Embryonic facial prominence (tissue), 1 donor: ENCODE measurements around the gene MLLT3.
A peak's percentile ranks its signal among the peaks of the same experiment; 100 is the strongest.

Source experiments
- DNase-seq: peaks from one replicate; pipeline ENCODE4 v3.0.0-alpha.2; 2016; ENCODE audit errors: extremely low spot score

Gene MLLT3

DNA sequence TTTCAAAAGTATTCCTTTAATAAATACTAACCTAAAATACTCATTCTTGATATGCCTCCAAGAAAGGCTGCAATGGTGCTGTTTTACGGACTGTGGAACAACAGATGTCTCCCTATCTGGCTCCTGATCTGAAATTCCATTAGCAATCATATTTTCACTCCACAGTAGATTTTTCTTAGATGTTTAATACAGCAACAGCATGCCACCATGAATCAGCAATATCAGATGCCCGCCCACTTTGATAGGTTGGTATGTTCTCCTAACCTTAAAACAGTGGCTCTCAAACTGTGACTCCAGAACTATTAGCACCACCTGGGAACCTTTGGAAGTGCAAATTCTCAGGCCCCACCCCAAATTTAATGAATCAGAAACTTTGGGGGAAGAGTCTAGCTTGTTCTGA, 110.2 kb downstream of the MLLT3 start:
- DNase-seq, result no peak

DNA sequence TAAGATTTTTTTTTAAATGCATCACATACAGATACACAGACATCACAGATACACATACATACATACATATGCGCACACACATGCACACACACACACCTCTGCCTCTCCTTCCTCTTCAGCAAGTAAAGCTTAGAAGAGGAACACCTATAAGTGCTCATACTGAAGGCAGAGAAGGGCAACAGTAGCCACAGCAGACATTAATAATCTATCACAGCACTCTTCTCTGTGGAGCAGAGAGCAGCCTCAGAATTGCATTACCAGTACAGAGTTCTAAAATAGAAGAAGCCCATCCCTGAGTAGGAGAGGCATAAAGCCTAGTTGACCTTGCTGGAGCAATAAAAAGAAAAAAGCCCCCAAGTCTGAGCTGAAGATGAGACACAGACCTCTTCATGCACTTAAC, 110.6 kb downstream of the MLLT3 start:
- no peak for DNase-seq

DNA sequence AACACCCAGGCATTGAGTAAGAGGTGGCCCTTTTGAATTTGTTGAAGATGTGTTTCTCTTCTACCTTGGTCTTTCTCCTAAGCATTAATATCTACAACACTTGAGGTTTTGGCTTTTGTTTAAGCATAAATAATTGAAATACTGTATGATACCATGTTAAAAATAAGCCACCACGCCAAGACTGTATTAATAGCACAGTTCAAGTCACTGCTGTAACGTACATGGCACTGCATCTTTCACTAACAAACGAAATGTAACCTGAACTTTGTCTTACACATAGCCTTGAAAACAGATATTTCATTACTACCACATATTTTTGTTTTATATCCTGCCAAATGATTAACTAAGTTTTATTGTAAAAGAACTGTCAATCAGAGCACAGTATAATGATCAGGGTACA, 112.8 kb downstream of the MLLT3 start:
- no peak for DNase-seq

GRCh38 chr9:20508242-20508641, 114.1 kb downstream of the MLLT3 start:
- DNase-seq, result no peak

DNA sequence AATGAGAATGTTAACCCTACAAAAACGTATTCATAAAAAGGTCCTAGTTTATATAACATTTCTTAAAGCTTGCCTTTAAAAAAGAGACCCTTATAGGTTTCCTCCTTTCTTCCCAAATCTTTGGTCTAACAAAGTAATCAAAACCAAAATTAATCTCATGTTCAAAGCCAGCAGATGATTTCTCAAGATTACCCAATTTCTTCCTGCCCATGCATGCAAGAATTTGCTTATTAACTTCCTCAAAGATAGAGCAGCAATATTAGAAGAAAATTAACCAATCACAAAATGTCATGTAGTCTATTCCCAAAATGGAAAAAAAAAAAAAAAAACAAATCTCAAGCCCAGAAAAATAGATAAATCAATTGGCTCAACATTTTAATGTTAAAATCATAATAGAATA, 114.9 kb downstream of the MLLT3 start:
- DNase-seq, result no peak

DNA sequence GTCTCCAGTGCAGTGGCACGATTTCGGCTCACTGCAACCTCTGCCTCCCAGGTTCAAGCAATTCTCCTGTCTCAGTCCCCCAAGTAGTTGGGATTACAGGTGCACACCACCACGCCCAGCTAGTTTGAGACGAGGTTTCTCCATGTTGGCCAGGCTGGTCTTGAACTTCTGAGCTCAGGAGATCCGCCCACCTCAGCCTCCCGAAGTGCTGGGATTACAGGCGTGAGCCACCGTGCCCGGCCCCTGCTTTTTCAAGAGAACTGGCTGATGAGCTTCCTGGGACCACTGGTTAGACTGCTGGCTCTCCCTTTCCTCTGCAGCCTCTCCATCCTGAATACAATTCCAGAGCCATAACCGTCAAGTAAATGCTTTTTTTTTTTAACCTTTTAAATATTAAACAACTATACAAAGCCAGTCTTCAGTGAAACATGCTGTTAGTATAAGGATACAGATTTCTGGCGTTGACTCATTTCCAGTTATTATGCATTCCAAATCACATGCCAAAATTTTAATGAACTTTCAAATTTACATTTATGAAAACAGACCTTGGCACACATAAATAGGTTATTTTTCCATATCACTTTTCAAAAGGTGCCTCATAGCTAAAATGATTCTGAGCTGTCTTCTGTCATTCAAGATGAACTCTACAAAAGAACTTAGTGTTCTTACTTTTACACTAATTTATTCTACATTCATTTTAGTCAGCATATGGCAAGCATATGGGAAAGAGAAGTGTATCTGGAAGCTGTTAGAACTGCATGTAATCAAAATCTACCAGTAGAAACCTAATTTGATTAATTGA, 116.0 kb downstream of the MLLT3 start:
- DNase-seq, result peak; percentile 61

DNA sequence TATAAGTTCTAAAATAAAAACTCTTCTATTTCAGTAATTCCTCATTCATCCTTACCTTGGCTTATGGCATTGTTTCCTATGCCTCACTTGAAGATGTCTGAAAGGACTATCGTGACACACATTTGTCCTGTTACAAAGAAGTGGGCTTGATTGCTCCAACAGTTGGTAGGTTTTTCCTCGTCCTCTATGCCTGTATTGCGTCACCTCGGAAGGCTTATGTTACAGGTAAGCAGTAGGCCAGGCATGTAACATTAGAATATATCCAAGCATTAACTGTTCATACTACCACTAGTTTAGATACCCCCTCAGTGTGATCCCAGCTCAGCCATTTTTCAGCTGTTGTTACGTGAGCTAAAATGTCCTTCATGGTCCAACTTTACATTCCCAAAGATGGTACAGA, 116.7 kb downstream of the MLLT3 start:
- no peak for DNase-seq

- DNase-seq, result no peak
Observed at GRCh38 chr9:20504930-20505329, 117.4 kb downstream of the MLLT3 start.

GRCh38 chr9:20500101-20500500, 122.2 kb downstream of the MLLT3 start:
- no peak for DNase-seq

DNA sequence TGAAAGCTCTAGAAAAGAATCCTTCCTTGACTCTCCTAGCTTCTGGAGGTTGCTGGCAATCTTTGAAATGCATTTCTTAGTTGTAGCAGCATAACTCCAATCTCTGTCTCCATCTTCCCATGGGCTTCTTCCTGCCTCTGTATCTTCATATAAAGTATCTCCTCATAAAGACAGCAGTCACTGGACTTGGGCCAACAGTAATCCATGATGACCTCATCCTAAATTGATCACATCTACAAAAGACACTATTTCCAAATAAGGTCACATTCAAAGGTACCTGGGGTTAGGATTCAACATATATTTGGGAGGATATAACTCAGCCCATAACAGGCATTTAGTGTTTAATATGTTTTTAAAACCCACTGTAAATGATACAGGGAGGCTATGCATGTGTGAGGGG, 123.3 kb downstream of the MLLT3 start:
- no peak for DNase-seq

DNA sequence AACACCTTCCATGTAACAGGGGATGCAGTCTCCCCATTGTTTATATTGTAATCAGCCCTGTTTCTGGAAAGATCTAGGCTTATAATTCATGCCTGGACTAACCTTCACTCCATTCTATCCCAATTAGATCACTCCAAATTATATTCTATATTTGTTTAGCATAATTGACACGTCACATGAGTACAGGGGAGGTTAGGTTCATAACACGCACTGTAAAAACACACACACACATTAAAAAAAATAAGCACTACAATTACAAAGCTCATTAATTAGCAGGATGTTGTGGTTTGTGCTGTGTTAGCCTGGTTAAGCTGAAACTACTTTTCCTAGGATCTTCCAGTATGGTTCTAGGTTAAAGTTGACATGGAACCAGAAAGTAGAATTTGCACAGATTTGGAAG, 126.0 kb downstream of the MLLT3 start:
- no peak for DNase-seq

DNA sequence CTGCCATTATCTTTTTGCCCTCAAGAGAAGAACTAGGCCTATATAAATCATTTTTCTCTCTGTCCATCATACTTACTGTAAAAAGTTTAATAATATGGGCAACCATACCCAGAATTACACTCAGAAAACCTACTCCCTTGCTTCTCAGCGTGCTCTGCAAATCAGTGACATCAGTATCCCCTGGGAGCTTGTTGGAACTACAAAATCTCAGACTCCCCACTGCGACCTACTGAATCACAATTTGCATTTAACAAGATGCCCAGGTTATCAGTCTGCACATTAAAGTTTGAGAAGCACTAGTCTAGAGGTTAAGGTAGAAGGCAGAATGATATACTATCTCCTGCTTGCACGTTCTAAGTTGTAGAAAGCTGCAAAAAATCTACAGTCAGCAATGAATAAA, 127.2 kb downstream of the MLLT3 start:
- no peak for DNase-seq

GRCh38 chr9:20494035-20494434, 128.3 kb downstream of the MLLT3 start:
- no peak for DNase-seq

- no peak for DNase-seq
Observed at GRCh38 chr9:20492772-20493171, 129.5 kb downstream of the MLLT3 start.

DNA sequence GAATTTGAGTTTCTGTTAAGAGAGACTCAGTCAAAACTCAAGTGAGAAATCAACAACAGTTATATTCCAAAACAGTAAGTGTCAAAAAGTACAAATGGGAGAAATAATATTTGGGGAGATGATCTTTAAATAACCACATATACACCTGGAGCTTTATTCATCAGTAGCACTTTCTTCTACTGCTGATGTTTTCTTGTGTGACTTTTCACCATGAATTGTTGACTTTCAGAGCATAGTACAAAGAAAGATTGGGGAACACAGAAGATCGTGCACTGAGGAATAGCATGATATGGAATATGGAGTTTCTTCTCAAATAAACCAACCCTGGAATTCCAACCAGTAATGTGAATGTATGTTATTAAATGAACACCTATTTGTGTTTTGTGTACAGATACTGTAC, 130.7 kb downstream of the MLLT3 start:
- no peak for DNase-seq

- DNase-seq, result no peak
Observed at GRCh38 chr9:20490246-20490834, 132.0 kb downstream of the MLLT3 start.

DNA sequence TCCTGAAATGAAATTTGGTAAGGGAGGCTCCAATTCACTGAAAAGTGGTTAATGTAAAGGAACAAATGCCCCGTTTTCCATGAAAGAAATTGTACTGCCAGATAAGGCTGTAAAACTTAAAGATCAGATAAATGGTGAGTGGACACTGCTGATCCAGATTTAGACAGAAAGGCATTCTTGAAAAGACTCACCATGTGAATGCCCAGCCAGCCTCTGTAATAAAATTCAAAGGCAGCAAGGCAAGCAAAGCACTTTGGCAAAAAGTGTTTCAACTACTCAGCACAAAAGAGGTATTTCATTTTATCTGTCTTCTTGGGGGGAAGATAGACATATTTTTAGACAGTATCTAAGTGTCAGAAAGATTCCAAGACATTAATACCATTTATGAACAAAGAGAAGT, 133.6 kb downstream of the MLLT3 start:
- DNase-seq, result no peak

- no peak for DNase-seq
Observed at GRCh38 chr9:20486552-20486951, 135.7 kb downstream of the MLLT3 start.

DNA sequence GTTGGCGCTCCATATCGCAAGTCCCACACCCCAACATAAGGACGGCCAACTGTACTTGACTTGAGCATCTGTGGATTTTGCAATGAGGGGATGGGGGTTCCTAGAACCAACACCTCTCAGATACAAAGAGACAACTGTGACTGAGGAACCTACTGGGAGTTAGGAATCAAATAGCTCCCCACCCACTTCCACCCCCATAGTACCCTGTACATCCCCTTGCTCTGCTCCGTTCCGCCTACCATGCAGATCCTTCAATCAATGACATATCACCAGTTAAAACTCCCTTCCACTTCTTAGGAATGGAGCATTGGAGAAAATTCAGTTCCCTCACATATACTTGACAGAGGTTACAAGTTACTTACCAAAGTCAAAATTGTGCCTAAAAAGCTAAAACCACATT, 140.9 kb downstream of the MLLT3 start:
- no peak for DNase-seq

DNA sequence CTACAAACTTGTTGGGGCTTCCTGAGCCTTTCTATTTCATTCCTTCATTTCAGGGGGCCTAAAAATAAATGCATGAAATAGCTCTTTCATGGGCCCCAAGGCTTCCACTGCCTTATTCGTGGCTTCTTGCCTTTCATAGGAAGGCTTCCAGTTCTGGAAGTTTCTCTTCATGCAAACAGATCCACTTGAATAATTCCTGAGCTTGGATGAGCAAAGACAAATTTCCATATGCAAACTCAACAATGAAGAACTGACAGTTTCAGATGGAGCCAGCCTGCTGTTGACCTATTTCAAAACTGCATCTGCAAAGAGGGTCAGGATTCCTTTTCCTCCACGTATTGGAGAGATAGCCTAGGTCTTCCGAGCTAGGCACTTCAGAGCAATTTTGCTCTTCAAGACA, 142.1 kb downstream of the MLLT3 start:
- DNase-seq, result no peak

GRCh38 chr9:20479419-20480155, 142.7 kb downstream of the MLLT3 start:
- DNase-seq, result no peak

- DNase-seq, result no peak
Observed at GRCh38 chr9:20478786-20479185, 143.5 kb downstream of the MLLT3 start.
